Ammon's horn (tissue), 1 donor: ENCODE measurements around the gene ZNHIT2.
"Not testable (repeated sequence)": the region's sequence is repeated elsewhere in the genome, so short reads cannot be mapped to it uniquely, and the experiment has no call there.

ENCODE experiments used
- DNase-seq: peaks from one replicate; pipeline ENCODE4 v3.0.0-alpha.2; 2016; ENCODE audit warnings: low spot score

Gene ZNHIT2

GRCh38 chr11:65117206-65118096 lies at the start of gene ZNHIT2:
TSS of gene ZNHIT2 (minus strand) at chr11:65117701. CDS start at chr11:65117653, 48 bp downstream.
- DNase-seq: peak; percentile 99

- DNase-seq: no peak
Observed at GRCh38 chr11:65166893-65167292, 49.4 kb upstream of the ZNHIT2 start.

- no peak for DNase-seq
Observed at GRCh38 chr11:65165410-65166317, 48.2 kb upstream of the ZNHIT2 start.

GRCh38 chr11:65163684-65164083 lies 46.2 kb upstream of the ZNHIT2 start:
- no peak for DNase-seq

- DNase-seq: no peak
Observed at GRCh38 chr11:65160643-65161042, 43.1 kb upstream of the ZNHIT2 start.

- DNase-seq: no peak
Observed at GRCh38 chr11:65159012-65159411, 41.5 kb upstream of the ZNHIT2 start.

GRCh38 chr11:65157336-65157735 lies 39.8 kb upstream of the ZNHIT2 start:
- no peak for DNase-seq

GRCh38 chr11:65156926-65157325 lies 39.4 kb upstream of the ZNHIT2 start:
- DNase-seq: no peak

- no peak for DNase-seq
Observed at GRCh38 chr11:65156256-65156655, 38.8 kb upstream of the ZNHIT2 start.

- no peak for DNase-seq
Observed at GRCh38 chr11:65152122-65152521, 34.6 kb upstream of the ZNHIT2 start.

GRCh38 chr11:65151331-65151899 lies 33.9 kb upstream of the ZNHIT2 start:
- no peak for DNase-seq

GRCh38 chr11:65150509-65151299 lies 33.2 kb upstream of the ZNHIT2 start:
- peak; percentile 78 for DNase-seq

GRCh38 chr11:65150131-65150508 lies 32.6 kb upstream of the ZNHIT2 start:
- DNase-seq: not testable (repeated sequence)

- DNase-seq: no peak
Observed at GRCh38 chr11:65148657-65149056, 31.2 kb upstream of the ZNHIT2 start.

GRCh38 chr11:65147352-65148075 lies 30.0 kb upstream of the ZNHIT2 start:
- no peak for DNase-seq

- no peak for DNase-seq
Observed at GRCh38 chr11:65141896-65142494, 24.5 kb upstream of the ZNHIT2 start.

- no peak for DNase-seq
Observed at GRCh38 chr11:65136515-65137096, 19.1 kb upstream of the ZNHIT2 start.

GRCh38 chr11:65135633-65136145 lies 18.2 kb upstream of the ZNHIT2 start:
- DNase-seq: no peak

GRCh38 chr11:65134952-65135632 lies 17.6 kb upstream of the ZNHIT2 start:
- peak; percentile 95 for DNase-seq
